Bronchial epithelial cell (primary cell): ENCODE results near the gene RAB11FIP5. TPM values are rescaled to one million over a fixed set of nuclear protein-coding genes. Genes with fewer than 3 reads are reported as not detected.
A peak's percentile ranks its signal among the peaks of the same experiment; 100 is the strongest.

Experiments
- DNase-seq: peaks from one replicate; pipeline ENCODE4 v3.0.0-alpha.2; 2010; ENCODE audit warnings: low read depth
- FAIRE-seq: peaks from 2 replicates; lab custom pipeline; 2011; peaks lifted over from hg19 to GRCh38; lab: Jason Lieb, UNC
- H3K27me3 ChIP-seq: 2 replicates; pipeline ENCODE4 v1.5.1; 2011; ENCODE audit warnings: low read length; ENCODE audit not compliant: control insufficient read depth, insufficient read depth
- H3K36me3 ChIP-seq: 2 replicates; pipeline ENCODE4 v1.5.1; 2011; ENCODE audit warnings: low read length; ENCODE audit not compliant: control insufficient read depth, insufficient read depth
- H3K4me3 ChIP-seq: 2 replicates; pipeline ENCODE4 v1.5.1; 2011; ENCODE audit warnings: mild to moderate bottlenecking, low read depth, low read length, control low read depth
- total RNA-seq: library from RNA; depleted of rRNA; stranded (reverse); fragments of >200 nt; gene quantifications from 2 replicates; pipeline ENCODE4 v1.2.1, GENCODE V29; 2014
- TF ChIP-seq, protein P1 (sequence below): IDR thresholded peaks from 2 replicates; pipeline ENCODE4 v1.5.1; 2011; ENCODE audit warnings: mild to moderate bottlenecking, moderate library complexity, low read length, control low read depth, inconsistent platforms; ENCODE audit not compliant: insufficient read depth, severe bottlenecking

The RAB11FIP5 gene
- total RNA-seq, 1 donor from 2014 or later = 19.5 TPM

DNA sequence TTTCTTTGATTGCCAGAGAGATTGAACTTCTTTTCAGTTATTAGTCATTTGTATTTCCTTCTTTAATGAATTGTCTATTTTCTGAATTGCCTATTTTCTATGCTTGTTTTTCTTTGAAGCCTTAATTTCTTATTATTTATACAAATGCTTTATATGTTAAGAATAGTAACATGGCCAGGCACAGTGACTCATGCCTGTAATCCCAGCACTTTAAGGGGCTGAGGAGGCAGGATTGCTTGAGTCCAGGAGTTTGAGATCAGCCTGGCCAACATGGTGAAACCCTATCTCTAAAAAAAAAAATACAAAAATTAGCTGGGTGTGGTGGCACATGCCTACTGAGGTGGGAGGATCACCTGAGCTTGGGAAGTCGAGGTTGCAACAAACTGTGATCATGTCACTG, 4.7 kb upstream of the RAB11FIP5 start:
- TF ChIP-seq, protein P1, sequence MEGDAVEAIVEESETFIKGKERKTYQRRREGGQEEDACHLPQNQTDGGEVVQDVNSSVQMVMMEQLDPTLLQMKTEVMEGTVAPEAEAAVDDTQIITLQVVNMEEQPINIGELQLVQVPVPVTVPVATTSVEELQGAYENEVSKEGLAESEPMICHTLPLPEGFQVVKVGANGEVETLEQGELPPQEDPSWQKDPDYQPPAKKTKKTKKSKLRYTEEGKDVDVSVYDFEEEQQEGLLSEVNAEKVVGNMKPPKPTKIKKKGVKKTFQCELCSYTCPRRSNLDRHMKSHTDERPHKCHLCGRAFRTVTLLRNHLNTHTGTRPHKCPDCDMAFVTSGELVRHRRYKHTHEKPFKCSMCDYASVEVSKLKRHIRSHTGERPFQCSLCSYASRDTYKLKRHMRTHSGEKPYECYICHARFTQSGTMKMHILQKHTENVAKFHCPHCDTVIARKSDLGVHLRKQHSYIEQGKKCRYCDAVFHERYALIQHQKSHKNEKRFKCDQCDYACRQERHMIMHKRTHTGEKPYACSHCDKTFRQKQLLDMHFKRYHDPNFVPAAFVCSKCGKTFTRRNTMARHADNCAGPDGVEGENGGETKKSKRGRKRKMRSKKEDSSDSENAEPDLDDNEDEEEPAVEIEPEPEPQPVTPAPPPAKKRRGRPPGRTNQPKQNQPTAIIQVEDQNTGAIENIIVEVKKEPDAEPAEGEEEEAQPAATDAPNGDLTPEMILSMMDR = no peak
- DNase-seq = no peak
- H3K4me3 ChIP-seq = no peak overlapping the region
- no peaks in the 10 kb centered on the region for H3K27me3 ChIP-seq
- no peak for FAIRE-seq
- no peaks in the 10 kb centered on the region for H3K36me3 ChIP-seq

DNA sequence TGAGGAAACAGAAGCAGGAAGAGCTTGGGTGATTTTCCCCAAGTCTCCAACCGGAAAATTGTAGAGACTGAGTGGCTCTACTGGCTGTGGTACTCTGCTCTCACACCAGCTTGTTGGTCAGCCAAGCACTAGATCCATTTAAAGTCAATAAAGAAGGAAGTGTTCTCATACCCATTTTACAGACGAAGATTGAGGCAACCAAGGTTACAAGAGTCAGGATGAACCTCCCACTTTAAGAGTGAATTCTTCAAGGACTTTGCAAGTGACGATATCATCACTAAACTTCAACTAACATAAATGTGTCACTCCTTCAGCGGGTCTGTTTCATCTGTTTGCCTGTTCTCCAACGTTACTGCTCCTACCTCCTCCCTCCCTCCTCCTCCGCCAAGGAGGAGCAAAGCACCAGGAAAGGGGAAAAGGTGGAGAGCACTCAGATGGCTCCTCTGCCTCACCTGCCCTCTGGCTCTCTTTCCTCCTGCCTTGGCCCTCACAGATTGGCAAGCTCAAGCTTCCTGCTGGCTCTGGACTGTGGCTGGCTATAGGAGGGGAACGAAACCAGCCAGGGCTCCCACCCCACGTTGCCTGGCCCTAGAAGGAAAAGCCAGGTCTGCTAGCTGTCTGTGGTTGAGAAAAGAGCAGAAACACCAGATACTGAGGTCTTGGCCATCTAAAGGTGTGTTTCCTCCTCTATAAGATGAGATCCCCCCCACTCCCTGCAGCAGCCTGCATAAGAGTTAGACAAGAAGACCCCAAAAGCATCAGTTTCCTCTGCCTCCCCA, 3.6 kb upstream of the RAB11FIP5 start:
- TF ChIP-seq, protein P1 = no peak
- Histone ChIP-seq H3K27me3 (no peaks in the 10 kb centered on the region), H3K36me3 (no peaks in the 10 kb centered on the region), H3K4me3 (no peak overlapping the region)
- no peak for DNase-seq
- no peak for FAIRE-seq

DNA sequence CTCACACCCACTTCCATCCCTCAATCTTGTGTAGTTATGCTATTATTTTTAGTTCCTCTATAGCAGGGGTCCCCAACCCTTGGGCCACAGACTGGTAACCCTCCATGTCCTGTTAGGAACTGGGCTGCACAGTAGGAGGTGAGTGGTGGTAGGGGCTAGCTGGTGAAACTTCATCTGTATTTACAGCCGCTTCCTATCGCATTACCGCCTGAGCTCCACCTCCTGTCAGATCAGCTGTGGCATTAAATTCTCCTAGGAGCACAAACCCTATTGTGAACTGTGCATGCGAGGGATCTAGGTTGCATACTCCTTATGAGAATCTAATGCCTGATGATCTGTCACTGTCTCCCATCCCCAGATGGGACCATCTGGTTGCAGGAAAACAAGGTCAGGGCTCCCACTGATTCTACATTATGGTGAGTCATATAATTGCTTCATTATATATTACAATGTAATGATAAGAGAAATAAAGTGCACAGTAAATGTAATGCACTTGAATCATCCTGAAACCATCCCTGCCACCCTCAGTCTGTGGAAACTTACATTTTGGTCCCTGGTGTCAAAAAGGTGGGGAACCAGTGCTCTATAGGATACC, 1.6 kb upstream of the RAB11FIP5 start:
- H3K4me3 ChIP-seq = no peak overlapping the region
- no peaks in the 10 kb centered on the region for H3K27me3 ChIP-seq
- DNase-seq (peak; percentile 36), FAIRE-seq (no peak)
- TF ChIP-seq, protein P1 = no peak
- H3K36me3 ChIP-seq = no peaks in the 10 kb centered on the region

DNA sequence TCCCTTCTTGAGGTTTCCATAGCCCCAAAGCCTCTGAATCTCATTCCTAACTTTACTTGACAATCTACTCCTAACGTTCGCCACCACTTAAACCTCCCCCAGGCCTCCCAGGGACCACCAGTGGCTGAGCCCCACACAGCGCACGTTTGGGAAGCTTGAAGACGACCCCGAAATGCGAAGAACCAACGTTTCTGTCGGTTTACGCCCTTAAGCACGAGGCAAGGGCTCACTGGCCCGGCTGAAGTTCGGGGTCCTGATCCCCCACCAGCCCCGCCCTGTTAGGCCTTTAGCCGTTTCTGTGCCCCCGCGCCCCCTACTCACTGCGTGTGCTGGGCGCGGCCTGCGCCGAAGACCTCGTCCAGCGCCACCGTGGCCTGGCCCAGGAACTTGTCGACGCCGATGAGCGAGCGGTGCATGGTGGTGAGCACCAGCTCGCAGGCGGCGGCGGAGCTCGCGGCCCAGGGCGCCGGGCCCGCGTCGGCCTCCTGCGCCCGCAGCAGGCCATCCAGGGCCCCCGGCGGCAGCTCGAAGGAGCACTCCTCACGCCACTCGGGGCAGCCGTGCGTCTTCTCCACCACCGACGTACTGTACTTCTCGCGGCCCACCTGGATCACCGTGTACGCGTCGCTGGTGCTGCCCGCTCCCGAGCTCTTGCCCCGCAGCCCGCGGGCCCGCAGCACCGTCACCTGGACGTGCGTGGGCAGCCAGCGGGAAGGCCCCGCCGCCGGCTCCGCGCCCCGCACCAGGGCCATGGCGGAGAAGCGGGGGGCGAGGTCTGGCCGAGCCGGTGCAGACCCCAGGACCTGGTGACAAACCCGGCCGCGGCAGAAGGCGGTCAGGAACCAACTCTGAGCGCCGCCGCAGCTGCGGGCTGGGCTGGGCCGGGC, 479 bp downstream of the RAB11FIP5 start:
- no peak for FAIRE-seq
- no peak for DNase-seq
- TF ChIP-seq, protein P1 = no peak
- H3K36me3 ChIP-seq = no peaks in the 10 kb centered on the region
- peak overlapping the region; percentile 68 for H3K4me3 ChIP-seq
- no peaks in the 10 kb centered on the region for H3K27me3 ChIP-seq

DNA sequence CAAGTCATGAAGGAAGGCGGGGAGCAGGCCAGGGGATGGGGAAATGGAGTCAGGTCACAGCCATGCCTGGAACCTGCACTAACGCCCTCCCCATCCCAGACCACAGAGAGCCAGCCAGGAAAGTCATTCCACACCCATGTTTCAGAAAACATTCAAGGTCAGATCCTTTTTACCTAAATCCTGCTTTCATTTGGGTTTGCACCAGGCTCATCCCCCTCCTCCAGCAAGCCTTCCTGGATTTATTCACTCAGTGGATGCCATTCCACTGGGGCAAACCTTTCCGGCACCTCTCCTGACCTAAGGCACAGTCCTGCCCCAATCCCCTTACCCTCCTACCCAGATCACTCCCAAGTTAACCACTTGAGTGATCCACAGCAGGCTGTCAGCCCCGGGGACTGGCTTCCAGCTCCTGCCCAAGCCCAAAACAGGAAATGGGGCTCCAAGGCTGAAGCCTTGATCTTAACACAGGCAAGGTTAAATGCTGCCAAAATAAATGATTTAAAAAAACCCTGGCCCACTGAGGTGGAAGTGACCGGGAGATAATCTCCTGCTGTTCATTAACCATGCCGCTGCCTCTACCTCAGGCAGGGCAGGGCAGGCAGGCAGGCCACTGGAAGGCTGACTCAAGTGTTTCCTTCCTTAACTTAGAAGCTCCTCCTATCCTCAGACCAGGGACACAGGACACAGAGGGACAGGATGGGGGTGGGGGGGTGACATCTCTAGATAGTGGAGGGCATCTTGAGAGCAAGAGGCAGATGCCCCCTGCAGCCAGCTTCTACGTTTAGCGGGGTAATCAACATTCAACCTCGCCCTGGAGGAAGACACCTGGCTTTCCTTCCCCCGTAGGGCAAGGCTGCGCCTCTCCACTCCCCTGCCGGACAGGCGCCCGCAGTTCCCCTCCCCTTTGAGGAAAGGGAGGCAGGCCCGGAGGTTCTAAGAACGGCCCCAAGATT, 1.4 kb downstream of the RAB11FIP5 start:
- H3K36me3 ChIP-seq = no peaks in the 10 kb centered on the region
- H3K4me3 ChIP-seq = peak overlapping the region; percentile 68
- TF ChIP-seq, protein P1 = peak; percentile 10
- FAIRE-seq (no peak), DNase-seq (peak; percentile 60)
- H3K27me3 ChIP-seq = no peaks in the 10 kb centered on the region
